Vagina (tissue), 2 donors: ENCODE measurements around the gene MRPL52.

Experiments
- POLR2AphosphoS5 ChIP-seq, 2 donors: sonication (generic); formaldehyde crosslinking; IDR thresholded peaks; one replicate each; pipeline ENCODE4 v1.9.0; 2017; ENCODE audit warnings: antibody characterized with exemption in 2 of 2, mild to moderate bottlenecking in 2 of 2, low read depth in 1 of 2; ENCODE audit not compliant: insufficient read depth in 1 of 2
- TF ChIP-seq, protein P1 (sequence below), 3 experiments: fragments of 450-650 bp in 2 of 3; fragments of 200-600 bp in 1 of 3; sonication (generic) in 1 of 3; IDR thresholded peaks; one replicate each; pipeline ENCODE4 v1.5.1; 2017 to 2019; ENCODE audit warnings: antibody characterized with exemption in 3 of 3, mild to moderate bottlenecking in 2 of 3, moderate library complexity in 2 of 3

GRCh38 chr14:22803687-22803974 lies 26.1 kb upstream of the MRPL52 start:
- TF ChIP-seq, protein P1, sequence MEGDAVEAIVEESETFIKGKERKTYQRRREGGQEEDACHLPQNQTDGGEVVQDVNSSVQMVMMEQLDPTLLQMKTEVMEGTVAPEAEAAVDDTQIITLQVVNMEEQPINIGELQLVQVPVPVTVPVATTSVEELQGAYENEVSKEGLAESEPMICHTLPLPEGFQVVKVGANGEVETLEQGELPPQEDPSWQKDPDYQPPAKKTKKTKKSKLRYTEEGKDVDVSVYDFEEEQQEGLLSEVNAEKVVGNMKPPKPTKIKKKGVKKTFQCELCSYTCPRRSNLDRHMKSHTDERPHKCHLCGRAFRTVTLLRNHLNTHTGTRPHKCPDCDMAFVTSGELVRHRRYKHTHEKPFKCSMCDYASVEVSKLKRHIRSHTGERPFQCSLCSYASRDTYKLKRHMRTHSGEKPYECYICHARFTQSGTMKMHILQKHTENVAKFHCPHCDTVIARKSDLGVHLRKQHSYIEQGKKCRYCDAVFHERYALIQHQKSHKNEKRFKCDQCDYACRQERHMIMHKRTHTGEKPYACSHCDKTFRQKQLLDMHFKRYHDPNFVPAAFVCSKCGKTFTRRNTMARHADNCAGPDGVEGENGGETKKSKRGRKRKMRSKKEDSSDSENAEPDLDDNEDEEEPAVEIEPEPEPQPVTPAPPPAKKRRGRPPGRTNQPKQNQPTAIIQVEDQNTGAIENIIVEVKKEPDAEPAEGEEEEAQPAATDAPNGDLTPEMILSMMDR (IDR thresholded peaks at IDR 0.05): no peak
- TF ChIP-seq POLR2AphosphoS5 (IDR thresholded peaks at IDR 0.05; ENCODE audit: insufficient read depth in 1 of 2, low read depth in 1 of 2): no peak
